Stomach (tissue), 9 donors: ENCODE measurements around the gene GRIP2. TPM values are rescaled to one million over a fixed set of nuclear protein-coding genes. Genes with fewer than 3 reads are reported as not detected.

ENCODE experiments used
- DNase-seq, 2 donors: peaks; one replicate each; pipeline versions ENCODE4 v3.0.0 to v3.0.0-alpha.2; 2013 to 2019
- H3K27ac ChIP-seq, 5 donors: fragments of 200-600 bp in 4 of 5; sonication (generic) in 4 of 5; one replicate each; pipeline ENCODE4 v1.5.1; 2013 to 2019; ENCODE audit warnings: mild to moderate bottlenecking in 1 of 5, moderate library complexity in 1 of 5
- H3K27me3 ChIP-seq, 3 donors: fragments of 200-600 bp; sonication (generic); one replicate each; pipeline ENCODE4 v1.5.1; 2017 to 2019; ENCODE audit warnings: mixed run types in 1 of 3
- H3K36me3 ChIP-seq, 4 donors: fragments of 200-600 bp; sonication (generic); 1 replicate in 3 of 4; 2 replicates in 1 of 4; pipeline ENCODE4 v1.5.1; 2016 to 2019
- H3K4me1 ChIP-seq, 4 donors: fragments of 200-600 bp; sonication (generic); one replicate each; pipeline ENCODE4 v1.5.1; 2016 to 2019
- H3K4me3 ChIP-seq, 4 donors: fragments of 200-600 bp; sonication (generic) in 3 of 4; one replicate each; pipeline ENCODE4 v1.5.1; 2016 to 2019; ENCODE audit warnings: mild to moderate bottlenecking in 1 of 4
- H3K9me3 ChIP-seq, 4 donors: fragments of 200-600 bp; sonication (generic); one replicate each; pipeline ENCODE4 v1.5.1; 2016 to 2019
- EP300 ChIP-seq: sonication (generic); formaldehyde crosslinking; IDR thresholded peaks from one replicate; pipeline ENCODE4 v1.6.1; 2017; ENCODE audit warnings: antibody characterized with exemption
- POLR2A ChIP-seq, 4 donors: fragments of 450-650 bp; IDR thresholded peaks; one replicate each; pipeline ENCODE4 v1.6.1; 2016; ENCODE audit warnings: antibody characterized with exemption in 4 of 4, control low read depth in 2 of 4, mild to moderate bottlenecking in 1 of 4, moderate library complexity in 1 of 4
- POLR2AphosphoS5 ChIP-seq, 3 donors: sonication (generic); formaldehyde crosslinking; IDR thresholded peaks; one replicate each; pipeline ENCODE4 v1.6.1; 2016; ENCODE audit warnings: antibody characterized with exemption in 3 of 3
- WGBS, 5 donors: extraction: QIAGEN DNeasy Blood & Tissue Kit in 3 of 5; methylation state at CpG; one replicate each; pipeline versions ENCODE4 v1.1.5 to v1.1.7; 2013 to 2018; 5-methylcytosine and 5-hydroxymethylcytosine counted together
- intact Hi-C: fragments of 100-400 bp; cut with DNase I; formaldehyde crosslinking; loops from one replicate; pipeline ENCODE4 v1.15.1; 2023; ENCODE audit warnings: low total_unique reads
- polyA plus RNA-seq, 3 donors: library from polyadenylated mRNA; stranded (reverse); fragments of 200-250 nt; gene quantifications; one replicate each; pipeline ENCODE4 v1.2.3, GENCODE V29; 2013
- total RNA-seq, 5 donors: library from RNA; depleted of rRNA; stranded (reverse); fragments of >200 nt; gene quantifications; one replicate each; pipeline versions ENCODE4 v1.1.0 to v1.2.3, GENCODE V29; 2014 to 2016
- TF ChIP-seq, protein P1 (sequence below), 7 experiments: fragments of 450-650 bp in 4 of 7; fragments of 200-600 bp in 3 of 7; sonication (generic) in 3 of 7; IDR thresholded peaks; one replicate each; pipeline ENCODE4 v1.5.1; 2016 to 2019; ENCODE audit warnings: antibody characterized with exemption in 7 of 7, control low read depth in 2 of 7, mild to moderate bottlenecking in 1 of 7
- donor health status: healthy with polysubstance abuse.
- donor health status: Bipolar disorder and iron deficiency.
- donor health status: healthy.

Gene GRIP2
- total and polyA plus RNA-seq, 8 donors, result 0.58 to 33.8 (median 2.8) TPM

DNA sequence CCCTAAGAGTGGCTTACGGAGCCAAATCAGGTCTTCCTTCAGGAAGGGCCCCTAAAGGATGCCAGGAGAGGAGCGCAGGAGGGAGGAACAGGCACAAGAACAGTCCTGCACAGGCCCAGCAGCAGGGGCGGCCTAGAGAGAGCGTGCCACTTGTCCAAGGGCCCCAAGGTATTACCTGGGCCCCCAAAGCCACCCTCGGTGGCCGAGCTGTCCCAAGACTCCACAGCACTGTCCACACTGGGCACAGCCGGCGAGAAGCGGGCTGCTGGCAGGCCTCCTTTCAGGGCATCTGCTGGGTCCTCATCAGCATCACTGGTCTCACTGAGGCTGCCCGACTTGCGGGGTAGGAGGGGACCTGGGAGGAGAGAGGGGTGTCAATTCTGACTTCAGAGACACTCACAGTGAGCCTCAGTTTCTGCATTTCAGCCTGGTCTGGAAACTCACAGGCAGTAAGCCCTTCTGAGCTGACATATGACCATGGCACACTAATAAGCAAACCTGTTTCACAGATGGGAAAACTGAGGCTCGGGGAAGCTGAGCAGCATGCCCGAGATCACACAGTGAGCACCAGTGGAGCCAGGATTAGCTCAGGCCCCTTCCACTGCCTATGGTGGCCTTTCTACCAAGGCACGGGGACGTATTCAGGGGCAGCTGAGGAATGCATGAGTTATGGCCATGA is 33.4 kb downstream of the GRIP2 start:
- H3K36me3 ChIP-seq, result no peaks in the 10 kb centered on the region

DNA sequence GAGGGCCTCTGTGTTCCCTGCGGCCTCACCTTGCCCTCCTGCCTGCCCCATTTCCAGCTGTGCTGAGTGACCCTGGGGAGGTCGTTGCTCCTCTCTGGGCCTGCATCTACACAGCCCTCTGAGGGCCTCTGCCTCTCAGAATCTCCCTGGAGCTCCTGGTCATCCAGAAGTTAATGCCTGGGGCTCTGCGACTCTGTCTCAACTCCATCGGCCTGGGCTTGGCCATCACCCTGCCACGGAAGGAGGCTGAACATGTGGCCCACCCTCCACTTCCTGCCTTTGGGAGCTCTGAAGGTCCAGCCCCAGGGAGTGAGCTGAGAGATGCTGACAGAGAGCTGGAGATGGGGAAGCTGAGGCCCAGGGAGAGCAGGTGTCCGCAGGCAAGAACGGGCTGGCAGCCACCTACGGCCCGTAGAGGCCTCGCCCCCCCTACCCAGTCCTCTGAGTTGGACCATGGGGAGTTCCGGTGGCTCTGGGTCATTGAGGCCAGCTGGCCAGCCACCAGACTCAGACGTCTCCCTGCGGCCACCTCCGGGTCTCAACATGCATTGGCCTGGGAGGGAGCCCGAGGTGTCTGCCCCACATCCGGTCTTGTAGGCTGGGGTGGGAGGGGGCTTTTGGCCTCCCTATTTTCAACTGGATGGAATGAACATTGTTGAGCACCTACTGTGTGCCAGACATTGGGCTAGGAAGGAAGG is 34.2 kb downstream of the GRIP2 start:
- Histone ChIP-seq H3K27me3 (no peaks in the 10 kb centered on the region), H3K4me3 (no peak overlapping the region), H3K36me3 (no peaks in the 10 kb centered on the region), H3K4me1 (peaks cover 0 to 6% (median 2%) of the 10 kb centered on the region in 4 donors), H3K9me3 (peaks cover 10 to 24% (median 14%) of the 10 kb centered on the region in 4 donors), H3K27ac (no peak overlapping the region)
- WGBS, 5 donors, result 71 to 87% (median 83%) methylated on average over 12 to 16 of the region's 16 CpGs
- DNase-seq, result no peak
- intact Hi-C loops, result loop anchor here (5.0 kb wide), 1 partner anchor 41 kb away; no protein-coding TSS in a partner anchor
- TF ChIP-seq POLR2AphosphoS5 (IDR thresholded peaks at IDR 0.05) (no peak), EP300 (no peak), POLR2A (IDR thresholded peaks at IDR 0.05) (no peak)
- TF ChIP-seq, protein P1, sequence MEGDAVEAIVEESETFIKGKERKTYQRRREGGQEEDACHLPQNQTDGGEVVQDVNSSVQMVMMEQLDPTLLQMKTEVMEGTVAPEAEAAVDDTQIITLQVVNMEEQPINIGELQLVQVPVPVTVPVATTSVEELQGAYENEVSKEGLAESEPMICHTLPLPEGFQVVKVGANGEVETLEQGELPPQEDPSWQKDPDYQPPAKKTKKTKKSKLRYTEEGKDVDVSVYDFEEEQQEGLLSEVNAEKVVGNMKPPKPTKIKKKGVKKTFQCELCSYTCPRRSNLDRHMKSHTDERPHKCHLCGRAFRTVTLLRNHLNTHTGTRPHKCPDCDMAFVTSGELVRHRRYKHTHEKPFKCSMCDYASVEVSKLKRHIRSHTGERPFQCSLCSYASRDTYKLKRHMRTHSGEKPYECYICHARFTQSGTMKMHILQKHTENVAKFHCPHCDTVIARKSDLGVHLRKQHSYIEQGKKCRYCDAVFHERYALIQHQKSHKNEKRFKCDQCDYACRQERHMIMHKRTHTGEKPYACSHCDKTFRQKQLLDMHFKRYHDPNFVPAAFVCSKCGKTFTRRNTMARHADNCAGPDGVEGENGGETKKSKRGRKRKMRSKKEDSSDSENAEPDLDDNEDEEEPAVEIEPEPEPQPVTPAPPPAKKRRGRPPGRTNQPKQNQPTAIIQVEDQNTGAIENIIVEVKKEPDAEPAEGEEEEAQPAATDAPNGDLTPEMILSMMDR (IDR thresholded peaks at IDR 0.05), result no peak

More for the DNA sequence above, 33.4 kb downstream of the GRIP2 start:
- Histone ChIP-seq H3K27ac (no peak overlapping the region), H3K4me3 (no peak overlapping the region), H3K4me1 (peaks cover 0 to 6% (median 2%) of the 10 kb centered on the region in 4 donors), H3K9me3 (peaks cover 10 to 20% (median 13%) of the 10 kb centered on the region in 4 donors), H3K27me3 (no peaks in the 10 kb centered on the region)
- TF ChIP-seq POLR2AphosphoS5 (IDR thresholded peaks at IDR 0.05), result no peak
- no peak for TF ChIP-seq EP300
- no peak for TF ChIP-seq POLR2A (IDR thresholded peaks at IDR 0.05)
- TF ChIP-seq, protein P1 (IDR thresholded peaks at IDR 0.05), result no peak
- no peak for DNase-seq
- intact Hi-C loops, result loop anchor here (5.0 kb wide), 1 partner anchor 41 kb away; no protein-coding TSS in a partner anchor
- WGBS, 5 donors, result 84 to 92% (median 90%) methylated on average over 15 of the region's 15 CpGs

DNA sequence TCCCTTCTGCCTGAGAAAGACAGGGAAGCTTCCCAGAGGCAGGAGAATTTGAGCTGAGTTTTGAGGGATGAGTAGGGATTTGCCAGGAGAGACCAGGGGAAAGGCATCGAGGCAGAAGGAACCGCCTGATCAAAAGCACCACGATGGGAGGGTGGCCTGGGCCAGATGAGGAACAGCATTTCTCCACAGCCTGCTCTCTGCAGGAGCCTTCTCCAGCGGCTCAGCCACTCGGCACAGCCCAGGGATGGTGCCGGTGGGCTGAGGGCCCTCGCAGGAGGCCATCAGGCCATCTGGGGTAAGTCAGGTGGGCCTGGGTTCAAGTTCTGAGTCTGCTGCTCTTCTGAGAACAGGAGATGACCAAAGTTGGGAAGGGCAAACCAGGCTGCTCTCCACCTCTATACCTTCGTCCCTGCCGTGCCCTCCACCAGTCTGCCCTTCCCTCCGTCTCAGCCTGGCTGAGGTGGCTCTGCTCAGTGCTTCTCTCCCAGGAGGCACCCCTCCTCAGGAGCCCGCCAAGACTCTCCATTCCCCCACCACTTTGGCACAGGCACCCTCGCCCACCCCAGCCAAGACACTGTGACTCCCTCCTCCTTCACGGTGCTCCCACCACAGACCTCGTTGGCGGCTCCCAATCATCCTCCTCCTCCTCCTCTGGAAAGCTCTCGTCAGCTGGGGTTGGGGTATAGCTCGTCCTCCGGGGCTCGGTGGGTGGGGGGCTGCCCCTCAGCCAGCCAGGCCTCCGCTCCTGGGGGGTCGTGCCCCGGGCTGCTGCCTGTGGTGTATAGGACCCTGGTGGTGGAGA is 34.9 kb downstream of the GRIP2 start:
- intact Hi-C loops, result loop anchor here (5.0 kb wide), 1 partner anchor 42 kb away; no protein-coding TSS in a partner anchor
- no peak for DNase-seq
- WGBS, 5 donors, result 80 to 85% (median 82%) methylated on average over 22 of the region's 22 CpGs
- H3K4me3 ChIP-seq, result no peak overlapping the region
- H3K4me1 ChIP-seq, result peaks cover 0 to 6% (median 2%) of the 10 kb centered on the region in 4 donors
- H3K27me3 ChIP-seq, result no peaks in the 10 kb centered on the region
- H3K27ac ChIP-seq, result no peak overlapping the region
- no peaks in the 10 kb centered on the region for H3K36me3 ChIP-seq
- TF ChIP-seq POLR2AphosphoS5 (IDR thresholded peaks at IDR 0.05) (no peak), POLR2A (IDR thresholded peaks at IDR 0.05) (no peak), EP300 (no peak)
- TF ChIP-seq, protein P1 (IDR thresholded peaks at IDR 0.05), result no peak
- peaks cover 10 to 24% (median 16%) of the 10 kb centered on the region in 4 donors for H3K9me3 ChIP-seq

DNA sequence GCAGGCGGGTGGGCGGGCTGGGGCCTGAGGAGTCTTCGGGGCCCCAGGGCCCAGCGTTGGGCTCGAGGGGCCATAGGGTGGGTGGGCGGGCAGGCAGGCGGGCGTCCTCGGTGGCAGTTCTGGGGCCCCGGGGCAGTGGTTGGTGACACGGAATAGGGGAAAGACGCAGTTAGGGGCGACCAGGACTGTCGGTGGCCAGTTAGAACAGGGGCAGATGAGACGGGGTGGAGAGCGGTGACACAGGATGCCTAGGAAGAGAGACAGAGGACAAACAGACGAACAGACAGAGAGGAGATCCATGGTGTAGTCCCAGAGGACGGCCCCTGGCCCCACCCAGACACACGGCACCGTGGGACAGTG is 36.5 kb downstream of the GRIP2 start:
- DNase-seq, result no peak
- Histone ChIP-seq H3K4me1 (peaks cover 0 to under 1% (median 0%) of the 10 kb centered on the region in 4 donors), H3K27me3 (no peaks in the 10 kb centered on the region), H3K4me3 (no peak overlapping the region), H3K9me3 (peaks cover 10 to 24% (median 16%) of the 10 kb centered on the region in 4 donors), H3K36me3 (no peaks in the 10 kb centered on the region), H3K27ac (no peak overlapping the region)
- TF ChIP-seq POLR2AphosphoS5 (IDR thresholded peaks at IDR 0.05) (no peak), POLR2A (IDR thresholded peaks at IDR 0.05) (no peak), EP300 (no peak)
- TF ChIP-seq, protein P1 (IDR thresholded peaks at IDR 0.05), result no peak
- 89 to 93% (median 92%) methylated on average over 17 to 20 of the region's 20 CpGs for WGBS, 5 donors
- intact Hi-C loops, result no loop called here
